ENCODE measurements around the gene CYP19A1.

The CYP19A1 gene

DNA sequence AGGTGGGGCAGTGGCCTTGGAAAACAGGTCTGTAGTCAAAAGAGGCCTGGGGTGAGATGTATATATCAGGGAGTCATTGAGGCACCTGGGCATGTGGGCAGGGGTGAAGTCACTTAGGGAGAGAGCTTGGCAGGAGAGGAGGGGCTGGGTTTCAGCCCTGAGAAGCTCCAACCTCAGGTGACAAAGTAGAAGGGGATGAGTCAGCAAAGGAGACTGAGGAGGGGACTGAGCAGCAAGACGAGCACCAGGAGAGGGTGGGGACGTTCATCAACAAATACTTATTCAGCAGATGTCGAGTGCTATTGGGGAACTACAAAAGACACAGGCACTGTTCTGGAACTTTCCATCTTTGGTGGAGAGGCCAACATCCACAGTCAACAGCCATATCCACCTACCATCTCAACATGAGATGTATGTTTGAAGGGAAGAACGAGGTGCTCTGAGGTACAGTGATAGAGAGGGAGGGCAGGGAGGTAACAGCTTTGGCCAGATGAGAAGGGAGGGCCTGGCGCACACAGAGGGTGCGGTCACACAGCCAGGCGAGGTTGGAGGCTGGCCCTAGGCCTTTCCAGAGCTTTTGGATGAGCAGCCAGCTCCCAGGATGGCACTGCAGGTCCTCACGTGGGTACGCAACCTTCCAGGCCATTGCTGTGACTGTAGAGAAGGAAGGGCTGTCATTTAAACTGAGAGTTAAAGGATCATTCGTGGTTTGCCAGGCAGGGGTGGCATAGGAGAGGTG lies 48.7 kb upstream of the CYP19A1 start:
- no peak overlapping the region for H3K4me3 ChIP-seq (ENCODE audit: low read depth, low read length)
- POLR2A ChIA-PET: no interaction called here
- H3K9me3 ChIP-seq (ENCODE audit: control insufficient read depth, insufficient read depth, low read depth, low read length): no peaks in the 10 kb centered on the region
- H3K36me3 ChIP-seq (ENCODE audit: control insufficient read depth in 2 of 2, insufficient read depth in 1 of 2, low read length in 2 of 2): no peaks in the 10 kb centered on the region
- TF ChIP-seq KLF1 (tag by site-specific recombination; IDR thresholded peaks at IDR 0.05): peak; percentile 26; the same call in 1 of the 2 replicates
- TF ChIP-seq, protein P1, sequence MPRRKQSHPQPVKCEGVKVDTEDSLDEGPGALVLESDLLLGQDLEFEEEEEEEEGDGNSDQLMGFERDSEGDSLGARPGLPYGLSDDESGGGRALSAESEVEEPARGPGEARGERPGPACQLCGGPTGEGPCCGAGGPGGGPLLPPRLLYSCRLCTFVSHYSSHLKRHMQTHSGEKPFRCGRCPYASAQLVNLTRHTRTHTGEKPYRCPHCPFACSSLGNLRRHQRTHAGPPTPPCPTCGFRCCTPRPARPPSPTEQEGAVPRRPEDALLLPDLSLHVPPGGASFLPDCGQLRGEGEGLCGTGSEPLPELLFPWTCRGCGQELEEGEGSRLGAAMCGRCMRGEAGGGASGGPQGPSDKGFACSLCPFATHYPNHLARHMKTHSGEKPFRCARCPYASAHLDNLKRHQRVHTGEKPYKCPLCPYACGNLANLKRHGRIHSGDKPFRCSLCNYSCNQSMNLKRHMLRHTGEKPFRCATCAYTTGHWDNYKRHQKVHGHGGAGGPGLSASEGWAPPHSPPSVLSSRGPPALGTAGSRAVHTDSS (tag by site-specific recombination; IDR thresholded peaks at IDR 0.05): no peak
- CTCF ChIA-PET: interaction anchor here (0.6 kb wide), 1 partner anchor 228 kb away, joined by 3 read pairs; no protein-coding TSS in a partner anchor
- no peak overlapping the region for H3K27ac ChIP-seq (ENCODE audit: extremely low read depth, low read depth, low read length)
- H3K4me1 ChIP-seq (ENCODE audit: control insufficient read depth, insufficient read depth, low read length): no peaks in the 10 kb centered on the region

DNA sequence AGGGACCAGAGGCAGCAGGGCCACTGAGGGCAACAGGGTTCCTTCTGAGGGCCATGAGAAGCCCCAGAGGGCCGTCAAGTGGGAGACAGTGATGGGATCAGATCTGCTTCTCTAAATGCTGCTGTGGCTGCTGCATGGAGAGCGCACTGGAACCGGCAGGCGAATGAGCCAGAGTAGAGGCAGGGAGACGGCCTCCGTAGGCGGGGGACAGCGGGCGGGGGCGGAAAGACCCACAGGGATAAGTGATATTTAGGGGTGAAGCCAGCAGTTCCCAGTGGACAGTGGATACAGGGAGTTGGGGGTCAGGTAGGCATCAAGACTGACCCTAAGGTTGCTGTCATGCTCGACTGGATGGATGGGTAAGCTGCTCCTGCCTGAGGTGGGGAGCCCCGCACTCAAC lies 48.1 kb upstream of the CYP19A1 start:
- no peak overlapping the region for H3K27ac ChIP-seq (ENCODE audit: extremely low read depth, low read depth, low read length)
- ChIA-PET CTCF (interaction anchor here (1.7 kb wide), 1 partner anchor 113 kb away, joined by 6 read pairs; no protein-coding TSS in a partner anchor), POLR2A (no interaction called here)
- no peak for TF ChIP-seq SP2 (tag by site-specific recombination; IDR thresholded peaks at IDR 0.05)
- TF ChIP-seq, protein P2, sequence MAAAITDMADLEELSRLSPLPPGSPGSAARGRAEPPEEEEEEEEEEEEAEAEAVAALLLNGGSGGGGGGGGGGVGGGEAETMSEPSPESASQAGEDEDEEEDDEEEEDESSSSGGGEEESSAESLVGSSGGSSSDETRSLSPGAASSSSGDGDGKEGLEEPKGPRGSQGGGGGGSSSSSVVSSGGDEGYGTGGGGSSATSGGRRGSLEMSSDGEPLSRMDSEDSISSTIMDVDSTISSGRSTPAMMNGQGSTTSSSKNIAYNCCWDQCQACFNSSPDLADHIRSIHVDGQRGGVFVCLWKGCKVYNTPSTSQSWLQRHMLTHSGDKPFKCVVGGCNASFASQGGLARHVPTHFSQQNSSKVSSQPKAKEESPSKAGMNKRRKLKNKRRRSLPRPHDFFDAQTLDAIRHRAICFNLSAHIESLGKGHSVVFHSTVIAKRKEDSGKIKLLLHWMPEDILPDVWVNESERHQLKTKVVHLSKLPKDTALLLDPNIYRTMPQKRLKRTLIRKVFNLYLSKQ (tag by site-specific recombination; IDR thresholded peaks at IDR 0.05; ENCODE audit: borderline replicate concordance): no peak
- TF ChIP-seq ZNF76 (tag by site-specific recombination; IDR thresholded peaks at IDR 0.05; ENCODE audit: borderline replicate concordance, low read depth): no peak
- TF ChIP-seq ZNF514 (tag by site-specific recombination; IDR thresholded peaks at IDR 0.05): no peak
- TF ChIP-seq, protein P3, sequence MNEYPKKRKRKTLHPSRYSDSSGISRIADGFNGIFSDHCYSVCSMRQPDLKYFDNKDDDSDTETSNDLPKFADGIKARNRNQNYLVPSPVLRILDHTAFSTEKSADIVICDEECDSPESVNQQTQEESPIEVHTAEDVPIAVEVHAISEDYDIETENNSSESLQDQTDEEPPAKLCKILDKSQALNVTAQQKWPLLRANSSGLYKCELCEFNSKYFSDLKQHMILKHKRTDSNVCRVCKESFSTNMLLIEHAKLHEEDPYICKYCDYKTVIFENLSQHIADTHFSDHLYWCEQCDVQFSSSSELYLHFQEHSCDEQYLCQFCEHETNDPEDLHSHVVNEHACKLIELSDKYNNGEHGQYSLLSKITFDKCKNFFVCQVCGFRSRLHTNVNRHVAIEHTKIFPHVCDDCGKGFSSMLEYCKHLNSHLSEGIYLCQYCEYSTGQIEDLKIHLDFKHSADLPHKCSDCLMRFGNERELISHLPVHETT (tag by site-specific recombination; IDR thresholded peaks at IDR 0.05): no peak
- no peak for TF ChIP-seq ZBTB21 (tag by site-specific recombination; IDR thresholded peaks at IDR 0.05)
- TF ChIP-seq SALL2 (tag by site-specific recombination; IDR thresholded peaks at IDR 0.05; ENCODE audit: borderline replicate concordance): no peak
- TF ChIP-seq ZNF214 (tag by site-specific recombination; IDR thresholded peaks at IDR 0.05; ENCODE audit: borderline replicate concordance): no peak
- TF ChIP-seq, protein P4, sequence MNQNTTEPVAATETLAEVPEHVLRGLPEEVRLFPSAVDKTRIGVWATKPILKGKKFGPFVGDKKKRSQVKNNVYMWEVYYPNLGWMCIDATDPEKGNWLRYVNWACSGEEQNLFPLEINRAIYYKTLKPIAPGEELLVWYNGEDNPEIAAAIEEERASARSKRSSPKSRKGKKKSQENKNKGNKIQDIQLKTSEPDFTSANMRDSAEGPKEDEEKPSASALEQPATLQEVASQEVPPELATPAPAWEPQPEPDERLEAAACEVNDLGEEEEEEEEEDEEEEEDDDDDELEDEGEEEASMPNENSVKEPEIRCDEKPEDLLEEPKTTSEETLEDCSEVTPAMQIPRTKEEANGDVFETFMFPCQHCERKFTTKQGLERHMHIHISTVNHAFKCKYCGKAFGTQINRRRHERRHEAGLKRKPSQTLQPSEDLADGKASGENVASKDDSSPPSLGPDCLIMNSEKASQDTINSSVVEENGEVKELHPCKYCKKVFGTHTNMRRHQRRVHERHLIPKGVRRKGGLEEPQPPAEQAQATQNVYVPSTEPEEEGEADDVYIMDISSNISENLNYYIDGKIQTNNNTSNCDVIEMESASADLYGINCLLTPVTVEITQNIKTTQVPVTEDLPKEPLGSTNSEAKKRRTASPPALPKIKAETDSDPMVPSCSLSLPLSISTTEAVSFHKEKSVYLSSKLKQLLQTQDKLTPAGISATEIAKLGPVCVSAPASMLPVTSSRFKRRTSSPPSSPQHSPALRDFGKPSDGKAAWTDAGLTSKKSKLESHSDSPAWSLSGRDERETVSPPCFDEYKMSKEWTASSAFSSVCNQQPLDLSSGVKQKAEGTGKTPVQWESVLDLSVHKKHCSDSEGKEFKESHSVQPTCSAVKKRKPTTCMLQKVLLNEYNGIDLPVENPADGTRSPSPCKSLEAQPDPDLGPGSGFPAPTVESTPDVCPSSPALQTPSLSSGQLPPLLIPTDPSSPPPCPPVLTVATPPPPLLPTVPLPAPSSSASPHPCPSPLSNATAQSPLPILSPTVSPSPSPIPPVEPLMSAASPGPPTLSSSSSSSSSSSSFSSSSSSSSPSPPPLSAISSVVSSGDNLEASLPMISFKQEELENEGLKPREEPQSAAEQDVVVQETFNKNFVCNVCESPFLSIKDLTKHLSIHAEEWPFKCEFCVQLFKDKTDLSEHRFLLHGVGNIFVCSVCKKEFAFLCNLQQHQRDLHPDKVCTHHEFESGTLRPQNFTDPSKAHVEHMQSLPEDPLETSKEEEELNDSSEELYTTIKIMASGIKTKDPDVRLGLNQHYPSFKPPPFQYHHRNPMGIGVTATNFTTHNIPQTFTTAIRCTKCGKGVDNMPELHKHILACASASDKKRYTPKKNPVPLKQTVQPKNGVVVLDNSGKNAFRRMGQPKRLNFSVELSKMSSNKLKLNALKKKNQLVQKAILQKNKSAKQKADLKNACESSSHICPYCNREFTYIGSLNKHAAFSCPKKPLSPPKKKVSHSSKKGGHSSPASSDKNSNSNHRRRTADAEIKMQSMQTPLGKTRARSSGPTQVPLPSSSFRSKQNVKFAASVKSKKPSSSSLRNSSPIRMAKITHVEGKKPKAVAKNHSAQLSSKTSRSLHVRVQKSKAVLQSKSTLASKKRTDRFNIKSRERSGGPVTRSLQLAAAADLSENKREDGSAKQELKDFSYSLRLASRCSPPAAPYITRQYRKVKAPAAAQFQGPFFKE (tag by site-specific recombination; IDR thresholded peaks at IDR 0.05; ENCODE audit: borderline replicate concordance): no peak
- TF ChIP-seq ZNF473 (tag by site-specific recombination; IDR thresholded peaks at IDR 0.05): no peak
- TF ChIP-seq, protein P5, sequence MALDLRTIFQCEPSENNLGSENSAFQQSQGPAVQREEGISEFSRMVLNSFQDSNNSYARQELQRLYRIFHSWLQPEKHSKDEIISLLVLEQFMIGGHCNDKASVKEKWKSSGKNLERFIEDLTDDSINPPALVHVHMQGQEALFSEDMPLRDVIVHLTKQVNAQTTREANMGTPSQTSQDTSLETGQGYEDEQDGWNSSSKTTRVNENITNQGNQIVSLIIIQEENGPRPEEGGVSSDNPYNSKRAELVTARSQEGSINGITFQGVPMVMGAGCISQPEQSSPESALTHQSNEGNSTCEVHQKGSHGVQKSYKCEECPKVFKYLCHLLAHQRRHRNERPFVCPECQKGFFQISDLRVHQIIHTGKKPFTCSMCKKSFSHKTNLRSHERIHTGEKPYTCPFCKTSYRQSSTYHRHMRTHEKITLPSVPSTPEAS (tag by site-specific recombination; IDR thresholded peaks at IDR 0.05): no peak
- no peak for TF ChIP-seq ZNF501 (tag by site-specific recombination; IDR thresholded peaks at IDR 0.05)
- no peak overlapping the region for H3K4me3 ChIP-seq (ENCODE audit: low read depth, low read length)
- H3K4me1 ChIP-seq (ENCODE audit: control insufficient read depth, insufficient read depth, low read length): no peaks in the 10 kb centered on the region
- H3K9me3 ChIP-seq (ENCODE audit: control insufficient read depth, insufficient read depth, low read depth, low read length): no peaks in the 10 kb centered on the region
- H3K36me3 ChIP-seq (ENCODE audit: control insufficient read depth in 2 of 2, insufficient read depth in 1 of 2, low read length in 2 of 2): no peaks in the 10 kb centered on the region
